GM18502 (cell line): ENCODE measurements around the gene DMAP1.

Experiments used
- ATAC-seq: cut with Tn5 transposase; IDR thresholded peaks from one replicate; pipeline ENCODE4 v1.9.1; 2021; ENCODE audit warnings: mild to moderate bottlenecking; ENCODE audit not compliant: unreplicated experiment, poor library complexity

DMAP1 gene

GRCh38 chr1:44227211-44227610, 13.9 kb downstream of the DMAP1 start:
- ATAC-seq: no peak

DNA sequence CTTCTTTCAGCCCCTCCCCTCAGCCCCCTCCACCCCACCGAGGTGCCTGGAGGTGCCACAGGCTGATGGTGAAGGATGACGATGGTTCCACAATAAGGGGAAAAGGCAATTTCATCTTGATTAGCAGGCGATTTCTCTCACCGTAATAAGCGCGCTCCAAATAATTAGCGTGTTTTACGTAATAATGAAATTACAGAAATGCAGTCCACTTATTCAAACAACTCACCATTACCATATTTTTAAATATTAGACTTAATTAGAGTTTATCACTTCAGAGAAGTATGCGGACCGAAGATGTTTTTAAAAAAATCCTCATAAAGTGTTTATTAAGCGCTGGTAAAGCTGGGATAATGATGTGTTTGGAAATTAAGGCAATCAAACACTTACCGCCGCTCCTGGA, 14.9 kb downstream of the DMAP1 start:
- no peak for ATAC-seq

DNA sequence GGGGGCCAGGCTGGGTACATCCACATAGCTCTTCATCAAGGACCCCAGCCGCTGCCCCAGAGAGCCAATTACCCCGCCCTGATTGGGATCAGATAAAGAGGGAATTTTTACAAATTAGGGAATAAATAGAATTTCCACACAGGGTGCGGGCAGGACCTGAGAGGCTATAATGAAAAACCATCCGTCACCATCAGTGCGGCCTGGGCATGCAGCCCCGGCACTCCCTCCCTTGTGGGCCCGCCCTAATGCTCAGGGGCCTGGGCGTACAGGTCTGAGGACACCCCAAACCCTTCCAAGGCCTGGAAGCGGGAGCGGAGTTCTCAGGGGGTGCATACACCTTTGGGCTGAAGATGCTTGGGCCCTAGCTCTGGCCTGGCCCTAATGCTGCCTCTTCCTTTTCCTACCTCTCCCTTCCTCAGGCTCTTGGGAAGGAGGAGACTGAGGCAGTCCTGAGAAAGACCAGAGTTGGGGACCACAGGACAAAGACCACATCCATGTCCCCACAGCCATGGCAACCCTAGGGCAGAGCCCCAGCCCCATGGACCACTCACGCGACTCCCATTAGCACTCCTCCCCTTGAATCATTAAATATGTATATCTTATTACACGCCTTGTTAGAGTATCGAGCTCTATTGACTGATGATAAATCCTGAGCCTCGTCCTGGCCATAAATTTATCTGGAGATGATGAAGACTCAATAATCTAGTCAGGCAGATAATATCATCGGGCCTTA, 16.3 kb downstream of the DMAP1 start:
- no peak for ATAC-seq

DNA sequence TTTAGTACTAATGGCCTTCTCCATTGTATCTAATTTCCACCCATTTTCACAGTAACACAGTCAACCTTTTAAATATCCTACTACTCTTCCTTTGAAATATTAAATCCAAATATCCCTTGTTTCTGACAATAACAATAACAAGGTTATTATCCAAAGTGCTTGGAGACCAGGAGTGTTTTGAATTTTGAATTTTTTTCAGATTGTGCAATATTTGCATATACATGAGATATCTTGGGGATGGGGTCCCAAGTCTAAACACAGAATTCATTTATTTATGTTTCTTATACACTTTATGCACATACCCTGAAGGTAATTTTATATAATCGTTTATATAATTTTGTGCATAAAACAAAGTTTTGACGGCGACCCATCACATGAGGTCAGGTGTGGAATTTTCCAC, 17.5 kb downstream of the DMAP1 start:
- no peak for ATAC-seq

GRCh38 chr1:44233593-44233992, 20.3 kb downstream of the DMAP1 start:
- ATAC-seq: no peak

GRCh38 chr1:44235808-44236207, 22.5 kb downstream of the DMAP1 start:
- no peak for ATAC-seq

- no peak for ATAC-seq
Measured at GRCh38 chr1:44236490-44237272, 23.4 kb downstream of the DMAP1 start.

DNA sequence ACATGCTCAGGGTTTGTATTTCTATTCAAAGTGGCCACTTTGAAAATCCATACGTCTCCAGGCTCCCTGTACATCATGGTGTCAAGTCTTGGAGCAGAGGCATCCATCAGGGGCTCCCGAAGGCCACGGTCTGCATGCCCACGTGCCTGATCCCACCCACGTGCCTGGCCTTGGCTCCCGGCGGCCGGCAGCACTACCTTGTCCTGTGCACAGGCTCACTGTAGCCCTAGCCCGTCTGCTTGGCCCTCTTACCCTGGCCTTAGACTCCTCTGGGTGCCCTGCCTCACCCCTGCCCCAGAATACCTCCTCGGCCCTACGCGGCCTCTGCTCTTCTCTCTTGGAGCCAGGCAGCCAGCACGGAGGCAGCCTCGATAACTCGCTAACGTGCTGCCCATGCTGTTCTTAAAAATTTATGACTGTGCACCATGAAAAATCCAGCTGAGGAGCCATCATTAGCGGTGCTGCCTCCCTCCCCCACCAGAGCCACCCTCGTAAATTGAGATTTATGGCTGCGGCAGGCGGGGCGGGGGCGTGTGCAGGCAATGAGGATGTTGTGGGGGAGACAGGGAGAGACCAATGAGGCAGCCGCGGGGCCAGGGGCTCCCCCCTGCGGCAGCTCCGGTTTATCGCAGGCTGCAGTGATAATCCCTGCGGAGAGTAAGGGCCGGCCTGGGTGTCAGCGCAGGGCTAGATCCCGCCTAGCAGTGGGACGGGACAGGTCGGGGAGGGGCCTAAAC, 24.6 kb downstream of the DMAP1 start:
- ATAC-seq: no peak

DNA sequence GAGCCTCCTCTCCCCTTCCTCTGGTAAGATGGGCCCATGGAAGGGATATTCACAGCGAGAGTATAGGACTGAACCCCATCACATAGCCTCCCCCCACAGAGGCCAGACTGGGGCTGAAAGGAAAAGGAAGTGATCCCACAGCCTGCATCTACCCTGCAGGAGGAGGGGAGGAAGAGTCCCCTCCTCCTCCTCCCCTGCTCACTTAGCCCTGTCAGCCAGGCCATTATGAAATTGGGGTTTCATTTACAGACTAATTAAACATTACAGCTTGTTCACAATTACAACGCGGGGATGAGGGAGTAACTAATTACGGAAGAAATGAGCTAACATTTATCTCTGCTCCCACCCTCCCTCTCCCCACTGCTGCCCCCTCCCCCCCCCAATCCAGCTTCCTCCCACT, 25.4 kb downstream of the DMAP1 start:
- no peak for ATAC-seq

- no peak for ATAC-seq
Measured at GRCh38 chr1:44239331-44239960, 26.2 kb downstream of the DMAP1 start.

DNA sequence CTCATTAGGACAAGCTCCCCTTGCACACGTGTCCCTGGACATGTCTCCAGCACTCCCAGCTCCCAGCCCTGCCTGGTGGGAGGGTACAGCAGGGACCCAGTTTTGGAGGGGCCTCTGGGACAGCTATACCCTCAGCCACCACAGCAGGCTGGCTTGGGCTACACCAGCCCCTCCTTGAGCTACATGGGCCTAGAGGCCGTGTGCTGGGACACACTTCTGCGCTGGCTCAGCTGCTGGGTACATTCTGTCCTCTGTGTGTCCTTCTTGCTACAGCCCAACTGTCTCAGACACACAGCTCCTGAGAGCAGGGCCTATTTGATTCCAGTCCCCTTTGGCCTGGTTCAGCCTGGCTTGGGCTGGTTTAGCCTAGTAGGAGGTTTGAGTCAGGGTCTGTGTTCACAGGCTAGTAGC, 26.7 kb downstream of the DMAP1 start:
- ATAC-seq: no peak

GRCh38 chr1:44240802-44241671, 27.8 kb downstream of the DMAP1 start:
- no peak for ATAC-seq

DNA sequence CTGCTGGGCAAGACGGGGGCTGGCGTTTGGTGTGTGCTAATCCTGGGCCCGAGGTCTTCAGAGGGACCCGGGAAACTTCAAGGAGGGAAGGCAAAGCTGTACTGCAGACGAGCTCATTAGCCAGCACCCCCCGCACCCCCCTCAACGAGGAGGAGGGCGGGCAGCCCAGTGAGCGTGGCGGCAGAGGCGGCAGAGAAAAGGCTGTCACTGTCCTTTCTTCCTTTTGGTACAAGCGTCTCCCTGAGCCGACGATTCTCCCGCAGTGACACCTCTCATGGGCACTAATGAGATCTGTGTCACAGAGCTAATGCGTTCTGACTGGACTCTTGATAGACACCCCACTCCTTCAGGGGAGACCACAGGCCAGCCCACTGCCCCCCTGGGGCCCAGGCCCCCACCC, 29.5 kb downstream of the DMAP1 start:
- no peak for ATAC-seq

GRCh38 chr1:44243782-44244495, 30.7 kb downstream of the DMAP1 start:
- ATAC-seq: no peak

GRCh38 chr1:44244986-44245385, 31.7 kb downstream of the DMAP1 start:
- no peak for ATAC-seq

DNA sequence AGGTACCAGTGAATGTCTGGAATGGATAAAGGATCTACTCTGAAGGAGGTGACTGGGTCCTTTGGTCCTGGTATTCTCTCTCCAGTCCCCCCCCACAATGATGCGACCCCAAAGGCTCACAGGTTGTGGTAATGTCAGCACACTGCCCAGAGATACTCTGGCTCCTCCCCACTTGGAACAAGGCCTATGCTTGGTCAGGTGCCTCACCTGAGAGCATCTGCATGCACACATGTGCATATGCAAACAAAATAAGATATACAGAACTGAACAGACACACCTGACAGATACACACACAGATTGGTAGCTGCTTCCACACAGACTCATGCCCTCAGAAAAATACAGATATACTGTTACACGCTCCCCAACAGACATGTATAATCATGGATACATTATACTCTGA, 33.5 kb downstream of the DMAP1 start:
- no peak for ATAC-seq

DNA sequence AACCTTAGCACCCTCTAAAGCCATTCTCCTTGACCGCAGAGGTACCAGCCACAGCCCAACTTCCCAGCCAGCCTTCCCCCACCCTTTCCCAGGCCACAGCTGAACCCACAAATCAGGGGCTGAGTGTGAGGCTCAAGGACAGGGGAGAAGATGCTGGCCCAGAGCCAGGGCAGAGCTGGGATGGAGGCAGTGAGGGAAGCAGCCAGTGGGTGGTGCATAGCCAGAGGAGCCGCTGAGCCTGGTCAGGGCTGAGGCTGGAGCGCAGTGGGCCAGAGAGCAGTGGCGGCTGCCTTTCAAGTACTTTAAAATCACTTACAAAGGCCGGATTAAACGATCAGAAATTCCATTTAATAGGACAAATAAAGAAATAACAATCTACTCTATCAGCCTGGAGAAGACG, 36.3 kb downstream of the DMAP1 start:
- no peak for ATAC-seq

DNA sequence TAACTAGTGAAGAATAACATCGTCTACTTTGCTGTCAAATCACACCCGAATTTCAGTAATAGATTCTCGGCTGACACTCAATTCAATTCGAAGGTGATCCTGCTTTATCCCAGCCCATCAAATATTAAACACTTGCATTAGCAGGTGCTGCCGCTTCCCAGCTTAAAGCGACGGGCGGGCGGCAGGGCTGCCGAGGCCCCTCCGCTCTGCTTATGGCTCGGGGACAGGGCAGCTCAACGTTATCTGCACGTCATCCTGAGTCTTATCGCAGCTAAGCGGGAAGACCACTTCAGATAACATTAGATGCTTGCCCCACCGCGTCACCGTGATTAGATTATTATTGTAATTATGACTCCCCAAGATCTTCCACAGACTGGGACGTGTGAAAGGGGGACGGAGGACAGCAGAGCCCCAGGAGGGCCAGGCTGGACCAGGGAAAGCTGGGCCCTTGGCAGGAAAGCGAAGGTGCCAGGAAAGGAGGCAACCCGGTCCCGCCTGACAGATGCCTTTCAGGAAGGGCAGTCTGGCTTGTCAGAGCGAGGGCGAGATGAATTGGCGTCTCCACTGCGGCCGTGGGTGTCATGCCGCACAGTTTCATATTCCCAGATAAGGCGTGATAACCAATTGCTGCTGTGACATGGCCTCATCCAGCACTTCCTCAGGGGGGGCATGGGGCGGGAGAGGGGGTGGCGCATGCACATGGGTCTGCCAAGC, 37.0 kb downstream of the DMAP1 start:
- ATAC-seq: no peak

GRCh38 chr1:44251486-44251885, 38.2 kb downstream of the DMAP1 start:
- ATAC-seq: no peak
